NB4 (cell line): ENCODE results near the gene ME3.

ENCODE experiments used
- MYC ChIP-seq: IDR thresholded peaks from 2 replicates; pipeline ENCODE4 v1.6.1; 2011; ENCODE audit warnings: low read depth, low read length
- POLR2A ChIP-seq: IDR thresholded peaks from 2 replicates; pipeline ENCODE4 v1.6.1; 2011; ENCODE audit warnings: mild to moderate bottlenecking; ENCODE audit not compliant: insufficient read length; ENCODE audit errors: extremely low read depth
- TF ChIP-seq, protein P1 (sequence below): IDR thresholded peaks from one replicate; pipeline ENCODE4 v1.5.1; 2012; ENCODE audit warnings: low read depth, low read length

DNA sequence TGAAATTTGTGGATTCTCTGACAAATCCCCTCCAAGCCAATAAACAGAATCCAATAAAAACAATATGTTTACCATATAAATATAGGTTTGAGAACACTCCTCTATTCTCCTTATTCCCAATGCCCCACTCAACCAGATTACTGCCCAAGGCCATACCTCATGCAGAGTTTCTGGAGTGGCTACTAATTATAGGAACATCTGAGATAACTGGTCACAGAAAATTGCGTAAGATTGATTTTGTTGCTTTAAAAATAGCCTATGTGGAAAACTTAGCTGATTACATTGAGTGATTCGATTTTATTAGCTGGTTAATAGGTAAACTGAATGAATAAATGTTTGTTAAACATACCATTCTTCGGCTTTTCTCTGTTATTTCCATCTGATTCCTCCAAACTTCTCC is 48.0 kb downstream of the ME3 start:
- TF ChIP-seq MYC (no peak), POLR2A (no peak)
- TF ChIP-seq, protein P1, sequence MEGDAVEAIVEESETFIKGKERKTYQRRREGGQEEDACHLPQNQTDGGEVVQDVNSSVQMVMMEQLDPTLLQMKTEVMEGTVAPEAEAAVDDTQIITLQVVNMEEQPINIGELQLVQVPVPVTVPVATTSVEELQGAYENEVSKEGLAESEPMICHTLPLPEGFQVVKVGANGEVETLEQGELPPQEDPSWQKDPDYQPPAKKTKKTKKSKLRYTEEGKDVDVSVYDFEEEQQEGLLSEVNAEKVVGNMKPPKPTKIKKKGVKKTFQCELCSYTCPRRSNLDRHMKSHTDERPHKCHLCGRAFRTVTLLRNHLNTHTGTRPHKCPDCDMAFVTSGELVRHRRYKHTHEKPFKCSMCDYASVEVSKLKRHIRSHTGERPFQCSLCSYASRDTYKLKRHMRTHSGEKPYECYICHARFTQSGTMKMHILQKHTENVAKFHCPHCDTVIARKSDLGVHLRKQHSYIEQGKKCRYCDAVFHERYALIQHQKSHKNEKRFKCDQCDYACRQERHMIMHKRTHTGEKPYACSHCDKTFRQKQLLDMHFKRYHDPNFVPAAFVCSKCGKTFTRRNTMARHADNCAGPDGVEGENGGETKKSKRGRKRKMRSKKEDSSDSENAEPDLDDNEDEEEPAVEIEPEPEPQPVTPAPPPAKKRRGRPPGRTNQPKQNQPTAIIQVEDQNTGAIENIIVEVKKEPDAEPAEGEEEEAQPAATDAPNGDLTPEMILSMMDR = no peak
